ENCODE results near the gene INF2. TPM values are rescaled to one million over a fixed set of nuclear protein-coding genes. Genes with fewer than 3 reads are reported as not detected.
"Not testable (repeated sequence)": the region's sequence is repeated elsewhere in the genome, so short reads cannot be mapped to it uniquely, and the experiment has no call there.

Gene INF2
- polyA plus RNA-seq, 12 donors: 28.8 to 60.9 (median 40.2) TPM; not detected in 1

GRCh38 chr14:104717646-104718045 lies 28.2 kb downstream of the INF2 start:
- no peak for DNase-seq

DNA sequence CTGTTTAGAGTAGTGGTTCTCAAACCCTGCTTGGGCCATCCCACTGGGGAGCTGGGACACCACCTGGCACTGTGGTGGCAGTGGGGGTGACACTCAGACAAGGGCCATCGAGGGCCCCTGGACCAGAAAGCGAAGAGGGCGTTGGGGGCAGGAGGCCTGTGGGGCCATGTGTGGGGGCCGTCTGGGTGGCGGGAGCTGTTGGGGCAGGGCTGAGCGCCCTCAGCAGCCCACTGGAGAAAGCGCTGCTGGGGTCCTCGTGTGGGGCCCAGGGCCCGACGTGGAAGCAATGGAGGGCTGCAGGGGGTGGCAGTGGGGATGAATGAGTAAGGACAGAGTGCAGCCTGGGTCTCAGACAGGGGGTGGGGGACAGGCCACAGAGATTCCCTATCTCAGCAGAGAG lies 28.7 kb downstream of the INF2 start:
- DNase-seq: no peak

DNA sequence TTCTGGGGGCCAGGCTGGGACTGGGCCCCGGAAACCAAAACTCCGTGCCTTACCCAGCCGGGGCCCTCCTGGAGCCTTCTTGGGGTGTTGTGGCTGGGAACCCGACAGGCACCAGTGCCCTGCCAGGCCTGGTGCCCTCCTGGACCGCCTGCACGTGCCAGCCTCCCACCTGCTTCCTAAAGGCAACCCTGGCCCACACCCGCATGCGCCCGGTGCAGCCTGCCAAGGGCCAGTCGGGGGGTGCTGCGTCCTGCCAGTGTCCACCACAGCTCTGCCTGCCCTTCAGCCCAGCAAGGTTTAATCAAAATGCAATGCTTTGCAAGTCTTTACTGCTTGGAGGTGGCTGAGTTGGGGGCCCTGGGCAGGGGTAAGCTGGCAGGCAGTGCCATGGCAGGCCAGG lies 29.5 kb downstream of the INF2 start:
- DNase-seq: no peak

DNA sequence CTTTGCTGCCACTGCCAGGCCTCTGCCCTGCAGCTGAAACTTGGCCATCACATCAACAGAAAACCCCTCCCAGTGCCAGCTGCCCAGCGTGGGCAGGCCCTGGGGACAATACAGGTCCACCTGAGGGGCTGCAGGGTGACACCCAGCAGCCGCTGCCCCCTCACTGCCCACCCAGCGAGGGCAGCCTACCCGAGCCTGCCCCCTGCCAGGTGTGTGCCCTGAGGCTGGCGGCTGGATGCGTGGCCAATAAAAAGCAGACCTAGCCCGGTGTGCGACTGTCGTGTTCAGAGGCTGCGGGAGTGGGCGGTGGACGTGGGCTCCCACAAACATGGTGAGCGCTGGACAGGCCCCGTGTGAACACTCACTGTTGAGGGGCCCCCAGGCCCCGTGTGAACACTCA lies 29.9 kb downstream of the INF2 start:
- DNase-seq: no peak

- DNase-seq: no peak
Measured at GRCh38 chr14:104721505-104722431, 32.4 kb downstream of the INF2 start.

GRCh38 chr14:104722938-104723650 lies 33.7 kb downstream of the INF2 start:
- no peak for DNase-seq

DNA sequence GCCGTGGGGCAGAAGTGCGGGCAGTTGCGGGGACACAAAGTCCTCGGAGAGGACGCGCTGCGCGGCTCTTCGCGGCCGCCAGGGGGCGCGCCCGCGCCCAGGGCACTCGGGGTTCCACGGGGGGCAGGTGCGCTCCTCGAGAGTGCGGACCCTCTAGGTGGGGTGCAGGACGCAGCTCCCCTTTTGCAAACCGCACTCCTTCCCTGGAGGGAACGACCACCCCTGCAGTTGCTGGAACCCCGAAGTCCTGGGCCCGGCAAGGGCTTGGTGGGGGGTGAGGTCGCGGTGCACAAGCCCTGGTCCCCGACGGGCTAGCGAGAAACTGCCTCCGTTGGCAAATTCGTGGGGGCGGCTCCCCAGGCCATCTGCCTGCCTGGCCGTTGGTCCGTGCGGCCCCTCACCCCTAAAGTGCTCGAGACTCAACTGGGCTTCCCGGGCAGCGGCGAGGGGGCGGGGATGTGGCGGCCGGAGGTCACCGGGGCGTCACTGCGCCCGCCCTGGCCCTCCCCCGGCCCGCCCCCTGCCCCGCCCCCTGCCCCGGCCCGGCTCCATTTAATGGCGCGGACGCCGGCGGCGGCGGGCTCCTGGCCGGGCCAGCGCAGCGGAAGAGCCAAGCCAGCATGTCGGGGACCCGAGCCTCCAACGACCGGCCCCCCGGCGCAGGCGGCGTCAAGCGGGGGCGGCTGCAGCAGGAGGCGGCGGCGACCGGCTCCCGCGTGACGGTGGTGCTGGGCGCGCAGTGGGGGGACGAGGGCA lies 34.4 kb downstream of the INF2 start, which contains the start of gene ADSS1:
Gene ADSS1, plus strand, starts transcription at position 579 of the 756 bp plus-strand sequence. Its CDS starts 42 bp downstream, at position 621.
- DNase-seq: peak; percentile 45

- no peak for DNase-seq
Measured at GRCh38 chr14:104724407-104724980, 35.1 kb downstream of the INF2 start.

DNA sequence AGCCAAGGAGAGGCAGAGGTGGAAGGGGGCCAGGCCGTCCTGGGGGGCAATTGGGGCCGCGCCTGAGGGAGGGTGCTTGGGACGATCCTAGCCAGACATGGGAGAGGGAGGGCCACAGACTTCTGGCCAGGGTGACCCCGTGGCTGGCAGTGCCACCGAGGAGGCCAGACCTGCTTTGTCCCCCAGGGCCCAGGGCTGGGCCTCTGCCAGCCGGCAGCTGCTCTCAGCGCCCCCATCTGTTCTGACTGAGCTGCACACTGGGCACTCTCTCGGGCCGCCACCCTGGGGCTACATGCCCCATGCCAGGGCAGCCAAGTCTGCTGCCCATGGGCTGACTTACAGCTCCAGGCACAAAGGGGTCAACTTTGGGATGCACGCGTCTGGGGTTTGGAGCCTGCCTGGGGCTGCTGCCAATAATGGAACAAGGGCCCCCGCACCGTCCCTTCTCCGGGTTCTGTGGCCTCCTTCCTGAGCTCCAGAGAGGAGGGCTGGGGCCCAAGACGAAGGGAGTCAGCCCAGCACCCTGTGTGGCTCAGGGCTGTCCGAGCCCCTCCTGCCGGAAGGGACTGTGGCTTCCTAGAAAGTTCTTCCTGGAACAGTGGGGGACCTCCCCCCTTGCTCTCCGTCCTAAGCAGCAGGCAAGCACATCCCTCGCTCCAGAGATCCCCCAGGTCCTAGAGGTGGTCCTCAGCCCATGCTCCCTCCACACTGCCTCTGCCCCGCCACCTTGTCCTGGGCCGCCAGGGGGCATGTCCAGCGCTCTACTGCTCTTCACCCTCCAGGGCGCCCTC lies 35.8 kb downstream of the INF2 start:
- peak; percentile 70 for DNase-seq

- no peak for DNase-seq
Measured at GRCh38 chr14:104725772-104726548, 36.5 kb downstream of the INF2 start.

GRCh38 chr14:104726600-104727451 lies 37.4 kb downstream of the INF2 start:
- no peak for DNase-seq

- no peak for DNase-seq
Measured at GRCh38 chr14:104728631-104729030, 39.2 kb downstream of the INF2 start.

DNA sequence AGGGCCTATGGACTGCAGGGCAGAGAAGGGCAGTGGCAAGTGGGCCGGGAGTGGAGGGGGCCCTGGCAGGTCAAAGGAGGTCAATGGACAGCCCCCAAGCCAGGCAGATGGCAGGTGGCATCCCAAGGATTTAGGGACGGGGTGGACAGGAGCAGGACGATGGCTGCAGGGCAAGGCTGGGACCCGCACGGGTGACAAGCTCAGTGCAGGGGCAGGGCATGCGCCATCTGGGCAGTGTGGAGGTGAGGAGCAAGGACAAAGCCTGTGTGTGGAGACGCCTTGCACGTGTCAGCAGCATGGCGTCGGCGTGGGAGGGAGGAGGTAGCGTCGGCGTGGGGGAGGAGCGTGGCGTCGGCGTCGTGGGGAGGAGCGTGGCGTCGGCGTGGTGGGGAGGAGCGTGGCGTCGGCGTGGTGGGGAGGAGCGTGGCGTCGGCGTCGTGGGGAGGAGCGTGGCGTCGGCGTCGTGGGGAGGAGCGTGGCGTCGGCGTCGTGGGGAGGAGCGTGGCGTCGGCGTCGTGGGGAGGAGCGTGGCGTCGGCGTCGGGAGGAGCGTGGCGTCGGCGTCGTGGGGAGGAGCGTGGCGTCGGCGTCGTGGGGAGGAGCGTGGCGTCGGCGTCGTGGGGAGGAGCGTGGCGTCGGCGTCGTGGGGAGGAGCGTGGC lies 39.9 kb downstream of the INF2 start:
- not testable (repeated sequence) for DNase-seq

- no peak for DNase-seq
Measured at GRCh38 chr14:104729835-104730181, 40.4 kb downstream of the INF2 start.

- no peak for DNase-seq
Measured at GRCh38 chr14:104730487-104730886, 41.1 kb downstream of the INF2 start.

GRCh38 chr14:104731320-104732294 lies 42.2 kb downstream of the INF2 start:
- DNase-seq: no peak

- DNase-seq: no peak
Measured at GRCh38 chr14:104732355-104732804, 43.0 kb downstream of the INF2 start.
